Brain pericyte (primary cell): ENCODE measurements around the gene ADIPOR2.
"Not testable (repeated sequence)": the region's sequence is repeated elsewhere in the genome, so short reads cannot be mapped to it uniquely, and the experiment has no call there.

ENCODE experiments used
- DNase-seq: peaks from one replicate; pipeline ENCODE4 v3.0.0-alpha.2; 2012; ENCODE audit warnings: low read depth, low spot score

Gene ADIPOR2

DNA sequence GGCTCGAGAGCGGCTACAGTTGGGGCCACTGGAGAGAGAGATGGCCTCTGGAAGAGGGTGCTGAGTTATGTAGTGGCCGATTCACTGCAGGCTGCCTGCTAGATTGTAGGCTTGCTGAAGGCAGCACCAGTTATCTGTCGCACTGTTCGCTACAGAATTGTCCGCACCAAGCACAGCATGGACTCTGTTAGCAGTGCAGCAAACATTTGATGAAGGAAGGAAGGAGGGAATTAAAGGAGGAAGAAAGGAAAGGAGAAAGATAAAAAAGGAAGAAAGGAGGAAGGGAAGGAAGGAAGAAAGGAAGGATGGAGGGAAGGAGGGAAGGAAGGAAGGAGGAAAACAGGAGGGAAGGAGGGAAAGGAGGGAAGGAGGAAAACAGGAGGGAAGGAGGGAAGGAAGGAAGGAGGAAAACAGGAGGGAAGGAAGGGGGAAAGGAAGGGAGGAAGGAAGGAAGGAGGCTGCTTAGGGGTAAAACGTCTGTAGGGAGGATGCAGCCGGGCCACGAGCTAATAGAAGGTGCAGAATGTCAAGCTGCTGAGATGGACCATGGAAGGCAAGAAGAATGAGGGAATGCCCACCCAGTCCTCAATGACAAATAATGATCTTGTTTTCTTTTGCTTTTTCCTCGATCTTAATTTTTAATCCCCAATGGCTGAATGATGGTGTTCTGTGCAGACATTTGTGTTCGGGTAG lies 27.3 kb upstream of the ADIPOR2 start:
- DNase-seq: no peak

DNA sequence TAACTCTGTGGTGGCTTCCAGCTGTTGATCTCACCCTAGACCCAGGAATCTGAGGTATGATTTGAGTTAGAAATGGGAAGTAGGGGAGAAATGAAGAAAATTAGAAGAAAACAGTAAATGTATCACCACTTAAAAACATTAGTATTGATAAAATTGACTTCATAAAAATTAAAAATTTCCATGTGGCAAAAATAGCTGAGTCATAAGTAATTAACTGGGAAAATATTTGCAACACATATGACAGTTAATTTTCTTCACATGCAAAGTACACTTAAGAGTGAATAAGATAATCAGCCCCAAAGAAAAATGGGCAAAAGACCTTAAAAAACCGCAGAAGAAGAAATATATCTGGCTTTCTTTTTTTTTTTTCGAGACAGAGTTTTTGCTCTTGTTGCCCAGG lies 25.5 kb upstream of the ADIPOR2 start:
- no peak for DNase-seq

DNA sequence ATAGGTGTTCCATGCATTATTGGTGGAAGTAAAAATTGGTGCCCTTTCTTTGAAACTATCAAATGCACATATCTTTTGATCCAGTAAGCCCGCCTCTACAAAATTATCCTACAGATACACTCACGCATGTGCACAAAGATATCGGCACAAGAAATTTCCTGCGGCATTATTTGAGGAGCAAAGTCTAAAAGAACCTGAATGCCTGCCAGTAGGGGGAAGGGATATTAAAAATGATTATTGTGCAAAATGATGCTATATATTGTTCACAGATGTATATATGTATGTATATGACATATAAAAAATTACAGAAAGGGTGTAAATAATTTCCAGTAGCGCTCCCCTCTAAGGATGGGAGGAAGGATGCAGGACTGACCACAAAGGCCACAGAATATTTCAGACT lies 24.7 kb upstream of the ADIPOR2 start:
- DNase-seq: no peak

DNA sequence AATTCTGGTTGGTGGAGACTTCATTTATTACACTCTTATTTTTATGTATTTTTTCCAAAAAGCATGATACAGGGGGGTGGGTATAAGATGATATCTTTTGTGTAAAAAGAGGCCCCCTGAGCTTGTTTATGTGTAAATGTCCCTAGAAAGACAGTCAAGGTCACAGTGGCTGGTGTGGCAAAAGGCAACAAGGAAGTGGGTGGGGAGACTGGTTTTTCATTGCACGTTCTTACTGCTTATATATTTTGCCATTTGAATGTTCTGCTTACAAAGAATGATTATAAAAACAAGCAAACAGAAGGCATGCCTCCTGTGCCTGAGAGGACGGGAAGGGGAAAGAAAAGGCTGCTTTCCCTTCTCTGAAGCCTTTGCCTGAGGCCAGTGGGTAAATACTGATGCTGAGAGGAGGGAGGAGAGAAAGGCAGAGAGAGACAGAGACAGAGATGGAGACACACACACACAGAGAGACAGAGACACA lies 24.1 kb upstream of the ADIPOR2 start:
- no peak for DNase-seq

DNA sequence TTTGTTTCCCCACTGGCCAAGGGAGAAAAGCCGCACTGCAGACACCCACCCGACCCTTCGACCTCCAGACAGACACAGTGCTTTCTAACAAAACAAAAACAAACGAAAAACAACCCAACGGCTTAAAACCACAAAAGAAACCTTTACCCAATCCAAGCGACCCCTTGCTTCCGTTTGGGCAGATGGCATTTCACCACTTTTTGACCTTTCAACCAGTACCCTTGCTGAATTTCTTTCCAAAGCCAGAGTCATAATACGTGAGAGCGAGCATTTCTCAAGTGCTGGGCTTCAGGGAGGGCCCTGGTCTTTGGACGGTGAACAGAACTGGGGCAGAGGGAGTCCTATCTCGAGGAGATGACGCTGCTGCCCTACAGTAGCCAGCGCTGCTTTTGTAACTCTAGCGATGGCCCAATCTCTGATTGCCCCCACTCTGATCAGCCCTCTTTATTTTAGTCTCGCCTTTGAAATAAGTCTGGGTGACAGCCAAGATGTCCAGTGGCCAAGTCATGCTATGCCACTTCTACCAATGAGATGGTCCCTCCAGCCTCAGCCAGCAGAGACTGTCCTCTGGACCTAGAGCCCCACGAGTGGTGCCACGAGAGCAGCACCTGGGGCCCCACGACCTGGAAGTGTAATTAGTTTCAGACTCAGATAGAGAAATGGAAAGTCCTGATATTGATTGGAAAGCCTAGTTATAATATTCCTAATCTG lies 21.9 kb upstream of the ADIPOR2 start:
- peak; percentile 63 for DNase-seq

DNA sequence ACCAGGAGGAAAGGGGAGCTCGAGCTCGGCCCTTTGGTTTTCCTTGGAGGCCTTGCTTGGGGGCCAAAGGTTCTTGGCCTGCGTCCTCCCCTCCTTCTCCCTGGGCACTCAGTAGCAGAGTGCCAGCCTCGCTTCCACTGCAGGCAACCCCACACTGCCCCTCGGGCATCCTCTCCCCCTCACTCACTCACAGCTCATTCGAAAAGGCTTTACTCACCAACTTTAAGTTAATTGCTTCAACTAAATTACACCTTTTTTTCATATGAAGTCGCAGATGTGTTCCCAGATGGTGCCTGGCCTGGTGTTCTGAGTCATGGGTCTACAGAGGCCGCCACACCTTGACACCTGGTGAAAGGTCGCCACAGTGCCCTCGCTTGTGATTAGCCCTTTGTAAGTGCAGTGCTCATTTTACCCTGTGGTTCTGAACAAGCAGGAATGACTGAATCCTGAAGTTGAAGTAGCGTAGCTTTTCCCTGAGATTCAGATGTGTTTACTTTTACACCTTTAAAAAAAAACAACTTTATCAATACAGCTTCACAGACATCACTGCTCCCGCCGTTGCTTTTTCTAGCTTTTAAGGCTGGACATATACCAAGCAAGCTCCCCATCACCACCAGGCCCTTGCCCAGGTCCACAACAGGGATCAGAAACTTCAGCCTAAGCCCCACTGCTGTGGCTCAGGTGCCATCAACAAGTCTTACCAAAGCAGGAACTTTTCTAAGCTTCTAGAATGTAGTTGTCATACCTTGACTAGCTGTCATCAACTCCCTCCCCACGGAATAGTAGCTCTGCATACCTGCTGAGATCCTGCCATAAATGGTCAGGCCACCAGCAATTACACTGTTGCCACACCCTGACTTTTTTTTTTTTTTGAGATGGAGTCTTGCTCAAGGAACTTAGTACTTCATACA lies 20.3 kb upstream of the ADIPOR2 start:
- DNase-seq: no peak

DNA sequence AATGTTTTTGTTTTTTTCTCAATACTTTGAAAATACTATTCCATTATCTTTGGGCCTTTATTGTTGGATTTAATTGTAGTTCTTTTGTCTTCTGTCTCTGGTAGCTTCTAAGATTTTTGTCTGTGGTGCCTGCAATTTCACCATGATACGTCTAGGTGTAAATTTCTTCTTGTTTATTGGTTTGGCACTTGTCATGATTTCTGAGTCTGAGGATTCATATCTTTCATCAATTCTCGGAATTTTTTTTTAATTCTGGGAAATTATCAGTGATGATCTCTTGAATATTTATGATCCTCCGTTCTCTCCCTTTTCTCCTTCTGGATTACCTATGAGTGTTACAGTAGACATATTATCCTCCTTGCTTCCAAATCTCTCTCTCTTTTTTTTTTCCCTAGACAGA lies 14.8 kb upstream of the ADIPOR2 start:
- no peak for DNase-seq

DNA sequence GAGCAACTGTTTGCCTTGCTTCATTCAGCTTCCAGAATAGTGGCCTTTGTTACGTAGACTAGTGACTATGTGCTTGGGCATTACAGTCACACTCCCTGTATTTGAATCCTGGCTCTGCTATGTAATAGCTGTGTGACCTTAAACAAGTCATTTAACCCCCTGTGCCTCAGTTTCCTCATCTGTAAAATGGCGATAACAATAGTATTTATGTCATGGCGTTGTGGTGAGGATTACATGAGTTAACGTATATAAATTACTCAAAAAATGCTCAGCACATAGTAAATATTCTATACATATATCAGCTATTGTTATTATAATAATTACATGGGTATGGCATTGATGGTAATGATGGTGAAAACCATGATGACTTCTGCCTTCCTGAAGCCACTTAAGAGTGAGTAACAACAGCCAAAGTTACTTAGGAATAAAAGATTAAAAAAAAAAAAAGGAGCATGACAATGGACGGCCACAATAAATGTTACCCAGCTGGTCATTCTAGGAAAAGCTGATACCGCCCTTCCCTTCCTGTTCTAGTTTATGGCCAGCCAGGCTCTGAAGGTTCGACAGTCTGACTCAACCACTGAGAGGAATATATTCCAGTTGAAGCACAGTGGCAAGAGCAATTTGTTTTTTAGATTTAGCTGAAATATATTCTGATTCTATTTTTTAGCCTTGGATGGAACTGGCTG lies 9.9 kb upstream of the ADIPOR2 start:
- no peak for DNase-seq

DNA sequence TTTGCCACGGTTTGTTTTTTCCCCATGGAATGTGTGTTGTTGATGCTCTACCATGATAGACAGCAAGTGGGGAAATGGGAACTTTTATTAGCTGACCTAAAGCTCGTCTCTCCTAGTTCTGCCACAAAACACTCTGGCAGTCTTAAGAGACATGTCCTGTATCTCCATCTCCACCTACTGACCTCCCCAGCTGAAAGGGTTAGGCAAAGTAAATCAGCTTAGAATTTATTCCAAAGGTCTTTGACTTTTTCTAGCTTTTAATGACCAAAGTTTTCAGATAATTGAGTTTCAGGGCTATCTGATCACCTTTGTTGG lies 9.4 kb upstream of the ADIPOR2 start:
- DNase-seq: no peak

DNA sequence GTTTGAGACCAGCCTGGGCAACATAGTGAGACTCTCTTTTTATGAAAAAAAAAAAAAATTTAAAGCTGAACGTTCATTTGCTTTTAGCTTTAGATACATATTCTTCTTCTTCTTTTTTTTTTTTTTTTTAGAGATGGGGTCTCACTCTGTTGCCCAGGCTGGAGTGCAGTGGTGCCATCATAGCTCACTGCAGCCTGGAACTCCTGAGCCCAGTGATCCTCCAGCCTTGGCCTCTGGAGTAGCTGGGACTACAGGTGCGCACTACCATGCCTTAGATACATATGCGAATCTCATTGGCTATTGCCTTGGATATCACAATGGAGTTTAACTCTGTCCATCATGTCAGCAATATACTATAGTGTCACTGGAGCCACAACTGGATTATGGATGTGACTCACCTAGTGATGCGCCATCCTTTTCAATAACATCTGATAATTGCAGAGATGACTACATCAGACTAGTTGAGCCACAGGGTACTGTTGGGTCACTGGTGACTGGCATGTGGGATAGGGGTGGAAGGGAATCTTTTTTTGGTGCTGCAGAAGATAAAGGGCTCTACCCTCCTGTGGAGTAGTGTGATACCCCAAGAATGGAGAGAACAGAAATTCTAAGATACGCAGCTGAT lies 2.7 kb upstream of the ADIPOR2 start:
- DNase-seq: no peak

DNA sequence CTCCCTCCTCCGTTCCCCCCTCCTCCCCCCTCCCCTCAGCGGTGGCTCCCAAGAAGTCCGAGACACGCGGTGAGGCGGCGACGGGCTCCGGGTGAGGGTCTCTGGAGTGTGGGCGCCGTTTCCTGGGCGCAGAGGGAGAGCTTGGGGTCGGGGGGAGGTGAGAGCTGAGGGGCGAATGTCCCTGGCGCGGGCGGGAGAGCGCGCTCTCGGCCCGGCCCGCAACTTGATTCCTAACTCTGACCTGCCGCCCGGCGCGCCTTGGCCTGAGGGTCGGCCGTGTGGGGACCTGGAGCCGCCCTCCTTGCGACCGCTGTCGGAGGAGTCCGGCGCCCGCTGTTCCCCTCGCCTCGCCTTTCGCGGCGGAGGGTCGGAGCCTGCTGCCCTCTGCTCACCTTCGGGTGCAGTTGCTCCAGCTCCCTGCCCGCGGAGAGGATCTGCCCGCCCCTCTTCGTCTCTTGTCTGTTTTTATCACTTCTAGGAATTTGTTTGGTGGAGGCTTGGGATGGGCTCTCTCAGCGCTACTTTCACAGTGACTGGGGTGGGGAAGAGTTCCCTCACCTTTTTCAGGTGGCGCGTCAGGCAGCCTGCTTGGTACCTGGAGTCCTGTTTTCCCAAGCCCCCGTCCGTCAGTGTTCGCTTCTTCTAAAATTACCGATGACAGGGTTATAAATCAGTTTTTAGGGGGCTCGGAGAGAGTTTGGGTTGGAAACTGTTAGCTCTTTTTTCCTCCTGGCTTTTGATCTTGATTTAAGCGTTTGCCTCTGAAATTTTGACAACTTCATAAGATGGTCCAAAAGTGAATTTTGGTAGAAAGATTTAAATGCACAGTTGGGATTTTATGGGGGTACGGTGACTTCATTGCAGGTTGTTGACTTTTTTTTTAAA lies 495 bp downstream of the ADIPOR2 start:
- DNase-seq: peak; percentile 27

DNA sequence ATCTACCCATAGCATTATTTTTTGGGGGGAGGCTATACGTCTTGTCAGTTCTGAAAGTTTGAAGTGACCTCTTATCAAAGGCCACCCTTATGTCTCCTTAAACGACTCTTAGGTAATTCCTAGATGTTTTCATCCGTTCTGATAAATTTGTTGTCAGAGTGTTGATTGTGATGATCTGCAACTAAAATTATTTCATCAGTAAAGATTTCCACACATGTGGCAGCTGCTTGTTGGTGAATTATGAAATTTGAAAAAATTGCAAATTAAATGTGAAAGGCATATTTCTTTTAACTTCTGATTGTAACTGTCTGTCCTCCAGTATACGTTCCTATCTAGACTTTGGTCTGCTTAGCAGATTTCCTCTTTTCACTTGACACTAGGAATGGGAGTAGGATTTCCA lies 1.4 kb downstream of the ADIPOR2 start:
- DNase-seq: no peak

DNA sequence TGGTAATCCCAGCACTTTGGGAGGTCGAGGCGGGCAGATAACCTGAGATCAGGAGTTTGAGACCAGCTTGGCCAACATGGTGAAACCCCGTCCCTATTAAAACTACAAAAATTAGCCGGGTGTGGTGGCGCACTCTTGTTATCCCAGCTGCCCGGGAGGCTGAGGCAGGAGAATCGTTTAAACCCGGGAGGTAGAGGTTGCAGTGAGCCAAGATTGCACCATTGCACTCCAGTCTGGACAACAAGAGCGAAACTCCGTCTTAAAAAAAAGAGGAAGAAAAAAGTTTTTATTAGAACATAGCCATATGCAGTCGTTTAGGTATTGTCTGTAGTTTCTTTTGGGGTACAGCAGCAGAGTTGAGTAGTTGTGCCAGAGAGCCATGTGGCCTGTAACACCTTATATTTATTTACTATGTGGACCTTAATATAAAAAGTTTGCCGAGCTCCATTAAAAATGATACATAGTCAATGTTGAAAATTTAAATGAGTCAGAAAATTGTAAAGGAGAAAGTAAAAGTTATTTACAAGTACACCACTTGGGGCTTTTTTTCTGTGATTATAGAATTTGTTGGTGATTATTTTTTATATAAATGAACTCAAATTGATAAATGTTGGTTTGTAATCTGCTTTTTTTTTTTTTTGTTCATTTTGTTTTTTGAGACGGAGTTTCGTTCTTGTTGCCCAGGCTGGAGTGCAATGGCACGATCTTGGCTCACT lies 2.2 kb downstream of the ADIPOR2 start:
- DNase-seq: no peak

DNA sequence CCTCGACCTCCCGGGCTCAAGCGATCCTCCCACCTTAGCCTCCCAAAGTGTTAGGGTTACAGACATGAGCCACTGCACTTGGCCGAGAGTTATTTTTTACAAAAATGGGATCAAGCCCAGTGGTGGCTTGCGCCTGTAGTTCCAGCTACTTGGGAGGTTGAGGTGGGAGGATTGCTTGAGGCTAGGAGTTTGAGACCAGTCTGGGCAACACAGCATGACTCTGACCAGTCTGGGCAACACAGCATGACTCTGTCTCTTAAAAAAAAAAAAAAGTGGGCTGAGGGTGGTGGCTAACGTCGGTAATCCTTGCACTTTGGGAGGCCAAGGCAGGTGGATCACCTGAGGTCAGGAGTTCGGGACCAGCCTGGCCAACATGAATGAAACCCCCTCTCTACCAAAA lies 4.2 kb downstream of the ADIPOR2 start:
- not testable (repeated sequence) for DNase-seq

DNA sequence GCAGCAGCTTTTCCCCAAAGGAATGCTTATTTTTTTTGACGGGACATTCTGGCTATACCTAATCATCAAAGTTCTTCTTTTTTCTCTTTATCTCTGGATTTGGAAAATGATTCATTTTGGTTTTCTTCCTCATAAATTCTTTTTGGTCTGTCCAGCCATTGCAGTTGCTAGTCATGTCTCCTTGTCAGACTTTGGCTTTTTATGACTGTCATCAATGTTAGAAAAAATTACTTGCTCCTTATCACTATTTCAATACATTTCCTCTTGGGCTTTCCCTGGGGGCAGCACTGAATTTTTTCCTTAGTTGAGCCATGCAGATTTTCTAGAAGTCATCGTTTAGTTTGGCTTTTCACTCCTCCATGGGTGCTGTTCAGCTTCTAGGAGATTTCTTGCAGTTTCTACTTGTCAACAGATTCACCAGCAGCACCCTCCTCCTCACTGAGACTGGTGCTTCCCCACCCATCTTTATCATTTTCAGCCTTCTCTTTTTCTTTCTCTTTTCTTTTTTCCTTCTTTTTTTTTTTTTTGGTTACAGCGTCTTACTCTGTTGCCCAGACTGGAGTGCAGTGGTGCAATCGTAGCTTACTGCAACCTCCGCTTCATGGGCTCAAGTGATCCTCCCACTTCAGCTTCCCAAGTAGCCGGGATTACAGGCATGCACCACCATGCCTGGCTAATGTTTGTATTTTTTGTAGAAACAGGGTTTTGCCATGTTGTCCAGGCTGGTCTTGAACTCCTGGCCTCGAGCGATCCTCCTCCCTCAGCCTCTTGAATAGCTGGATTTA lies 5.2 kb downstream of the ADIPOR2 start:
- no peak for DNase-seq

DNA sequence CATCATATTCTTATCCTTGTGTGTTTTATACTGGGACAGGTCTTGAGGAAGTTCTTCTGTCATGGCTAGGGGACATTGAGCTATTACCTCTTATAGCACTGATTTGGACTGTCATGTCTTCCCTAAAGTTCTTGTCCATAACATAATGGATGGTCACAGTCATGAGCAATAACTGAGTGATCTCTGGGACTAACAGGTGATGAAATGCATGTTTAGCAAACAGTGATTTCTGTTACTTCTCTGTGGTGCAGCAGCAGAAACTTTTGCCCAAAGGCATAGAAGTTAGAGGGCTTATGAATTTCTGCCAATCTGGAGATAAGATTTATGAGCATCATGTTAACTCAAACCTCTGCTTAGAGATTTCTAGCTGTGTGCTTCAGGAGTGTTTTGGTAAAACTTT lies 5.9 kb downstream of the ADIPOR2 start:
- no peak for DNase-seq

DNA sequence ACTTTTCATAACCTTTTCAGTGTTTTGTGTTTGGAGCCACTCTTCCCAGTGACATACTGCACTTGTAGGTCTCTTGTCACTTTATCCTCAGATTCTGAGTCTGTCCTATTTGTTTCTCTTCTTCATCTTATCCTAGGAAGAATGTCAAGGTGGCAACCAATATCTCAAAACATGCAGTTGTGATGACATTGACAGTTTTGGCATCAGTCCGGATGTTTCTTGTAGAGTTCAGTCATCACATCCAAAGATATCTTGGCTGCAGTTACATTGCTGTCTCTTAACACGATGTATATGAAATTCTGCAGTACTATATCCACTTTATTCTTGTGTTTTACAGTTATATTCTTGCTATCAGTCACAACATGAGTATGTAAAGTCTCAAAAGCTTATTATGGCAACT lies 6.4 kb downstream of the ADIPOR2 start:
- DNase-seq: no peak

DNA sequence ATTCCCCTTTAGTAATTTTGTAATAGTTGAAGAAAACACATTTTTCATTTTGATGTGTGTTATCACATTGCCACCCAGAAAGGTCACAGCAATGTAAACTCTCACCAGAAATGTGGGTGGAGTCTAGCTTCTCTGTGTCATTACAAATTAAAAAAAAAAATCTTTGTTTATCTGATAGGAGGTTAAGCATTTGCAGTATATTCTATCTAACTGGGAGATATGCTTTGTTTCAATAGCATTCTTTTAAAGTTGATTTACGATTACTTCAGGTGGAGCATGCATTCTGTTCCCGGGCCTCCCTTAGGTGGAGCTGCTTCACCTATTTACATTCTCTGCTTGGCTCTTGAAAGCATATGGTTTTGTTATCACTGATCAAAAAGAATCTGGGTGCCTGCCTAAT lies 7.8 kb downstream of the ADIPOR2 start:
- no peak for DNase-seq

DNA sequence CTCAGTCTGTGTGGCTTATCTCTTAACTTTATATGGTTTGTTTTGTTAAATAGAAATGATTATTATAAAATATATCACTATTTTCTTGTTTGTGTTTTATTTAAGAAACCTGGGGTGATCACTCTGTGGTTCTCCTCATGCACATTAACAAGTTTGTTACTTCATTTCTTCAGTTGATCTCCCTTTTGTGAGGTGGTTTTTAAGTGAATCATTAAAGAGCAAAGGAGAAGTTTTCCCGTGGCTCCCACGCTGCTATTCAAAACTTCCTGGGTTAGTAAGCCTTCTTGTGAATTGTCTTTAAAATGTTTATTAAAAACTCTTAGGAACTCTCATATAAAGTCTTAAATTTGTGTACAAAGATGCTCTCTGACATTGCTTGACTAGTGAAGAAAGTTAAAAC lies 11.8 kb downstream of the ADIPOR2 start:
- no peak for DNase-seq
